ENCODE results near the gene LRRC14B. TPM values are rescaled to one million over a fixed set of nuclear protein-coding genes. Genes with fewer than 3 reads are reported as not detected.

Gene LRRC14B
- polyA plus RNA-seq, 1 of the 3 experiments (the other 2 are of a cell fraction), result not detected

GRCh38 chr5:197892-198489, 6.7 kb downstream of the LRRC14B start:
- H3K27ac ChIP-seq (ENCODE audit: low read depth in 2 of 2, low read length in 1 of 2), result no peak overlapping the region
- CTCF ChIA-PET, result interaction anchor here (0.7 kb wide), 1 partner anchor 9 kb away, joined by 3 read pairs; no protein-coding TSS in a partner anchor

More at GRCh38 chr5:197892-198489, 6.7 kb downstream of the LRRC14B start:
- Histone ChIP-seq H3F3A (replicated peaks; ENCODE audit: insufficient read depth) (no peaks in the 10 kb centered on the region), H4K20me1 (ENCODE audit: insufficient read depth) (0 out of 2 replicates have a peak, but pooled peaks cover 5% of the 10 kb centered on the region), H3K9ac (no peak overlapping the region), H3K27me3 (ENCODE audit: insufficient read depth) (no peaks in the 10 kb centered on the region), H3K4me2 (no peak overlapping the region), H3K4me3 (ENCODE audit: low read depth in 2 of 2, low read length in 1 of 2) (no peak overlapping the region), H3K79me2 (ENCODE audit: insufficient read depth) (0 out of 2 replicates have a peak, but pooled peaks cover 8% of the 10 kb centered on the region), H3K9me2 (no peaks in the 10 kb centered on the region), H2AFZ (ENCODE audit: low read depth) (no peak overlapping the region), H3K36me3 (replicated peaks in 1 of 2; ENCODE audit: control insufficient read depth in 1 of 2, insufficient read depth in 2 of 2, low read length in 1 of 2) (peaks cover 0 to 3% of the 10 kb centered on the region in 2 experiments), H3K4me1 (ENCODE audit: control insufficient read depth in 1 of 2, insufficient read depth in 2 of 2, low read depth in 1 of 2, low read length in 1 of 2) (no peaks in the 10 kb centered on the region), H3K9me3 (no peaks in the 10 kb centered on the region)
- TF ChIP-seq FOXM1 (IDR thresholded peaks at IDR 0.05; ENCODE audit: low read depth) (no peak), USF2 (IDR thresholded peaks at IDR 0.05; ENCODE audit: borderline replicate concordance, low read depth, low read length) (no peak), POLR2AphosphoS5 (IDR thresholded peaks at IDR 0.05; ENCODE audit: low read depth, low read length) (no peak), ZBTB33 (IDR thresholded peaks at IDR 0.05; ENCODE audit: borderline replicate concordance, low read depth) (no peak), NFIC (IDR thresholded peaks at IDR 0.05; ENCODE audit: borderline replicate concordance) (no peak), MXI1 (IDR thresholded peaks at IDR 0.05; ENCODE audit: low read depth, low read length) (no peak), TCF12 (IDR thresholded peaks at IDR 0.05) (no peak), IRF3 (IDR thresholded peaks at IDR 0.05; ENCODE audit: low read depth, low read length) (no peak), SMC3 (IDR thresholded peaks at IDR 0.05; ENCODE audit: low read depth, low read length) (no peak), EP300 (IDR thresholded peaks at IDR 0.05; ENCODE audit: borderline replicate concordance in 1 of 2, low read depth in 1 of 2, low read length in 1 of 2) (no peak), MAX (IDR thresholded peaks at IDR 0.05; ENCODE audit: low read depth) (no peak), JUND (IDR thresholded peaks at IDR 0.05) (no peak), RCOR1 (IDR thresholded peaks at IDR 0.05; ENCODE audit: low read length) (no peak), EZH2phosphoT487 (IDR thresholded peaks at IDR 0.05; ENCODE audit: borderline replicate concordance, low read depth) (no peak), TEAD4 (IDR thresholded peaks at IDR 0.05; ENCODE audit: borderline replicate concordance, insufficient read depth) (no peak), ELF1 (IDR thresholded peaks at IDR 0.05) (no peak)
- POLR2A ChIA-PET, result no interaction called here
- WGBS (ENCODE audit: low lambda C conversion rate), result 91% methylated on average over 12 of the region's 12 CpGs
- DNase-seq, result no peak
